ENCODE data around the gene RRN3.
"Not testable (repeated sequence)": the region's sequence is repeated elsewhere in the genome, so short reads cannot be mapped to it uniquely, and the experiment has no call there.

DNA sequence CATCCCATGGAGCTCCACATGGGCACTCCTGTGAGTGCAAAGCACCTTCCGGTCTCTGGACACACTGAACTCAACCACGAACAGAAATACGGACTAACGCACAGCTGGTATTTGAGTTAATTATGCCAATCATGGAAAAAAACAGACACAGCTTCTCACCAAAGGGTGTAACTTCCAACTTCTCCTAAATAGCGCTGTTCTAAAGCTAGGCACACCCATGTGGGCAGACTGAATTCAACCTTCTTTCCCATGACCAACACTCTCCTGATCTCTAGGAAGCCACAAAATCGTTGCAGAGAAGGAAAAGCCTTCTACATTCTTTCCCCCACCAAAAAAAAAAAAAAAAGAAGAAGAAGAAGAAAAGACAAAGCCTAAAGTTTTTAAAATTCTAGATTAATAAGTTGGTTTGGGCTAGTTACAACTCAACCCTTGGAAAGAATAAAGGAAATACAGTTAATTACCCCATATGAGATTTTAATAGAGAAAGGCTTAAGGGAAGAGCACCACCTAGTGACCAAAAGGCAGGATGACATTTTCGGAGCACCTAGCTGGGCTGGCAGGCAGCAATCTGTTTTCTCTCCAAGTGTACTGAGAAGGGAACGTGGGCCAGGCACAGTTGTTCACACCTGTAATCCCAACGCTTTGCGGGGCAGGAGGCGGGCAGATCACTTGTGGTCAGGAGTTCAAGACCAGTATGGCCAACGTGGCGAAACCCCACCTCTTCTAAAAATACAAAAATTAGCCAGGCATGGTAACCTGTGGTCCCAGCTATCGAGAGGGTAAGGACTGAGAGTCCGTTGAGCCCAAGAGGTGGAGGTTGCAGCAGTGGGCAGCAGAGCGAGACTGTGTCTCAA lies 21.9 kb downstream of the RRN3 start:
- TF ChIP-seq, protein P1, sequence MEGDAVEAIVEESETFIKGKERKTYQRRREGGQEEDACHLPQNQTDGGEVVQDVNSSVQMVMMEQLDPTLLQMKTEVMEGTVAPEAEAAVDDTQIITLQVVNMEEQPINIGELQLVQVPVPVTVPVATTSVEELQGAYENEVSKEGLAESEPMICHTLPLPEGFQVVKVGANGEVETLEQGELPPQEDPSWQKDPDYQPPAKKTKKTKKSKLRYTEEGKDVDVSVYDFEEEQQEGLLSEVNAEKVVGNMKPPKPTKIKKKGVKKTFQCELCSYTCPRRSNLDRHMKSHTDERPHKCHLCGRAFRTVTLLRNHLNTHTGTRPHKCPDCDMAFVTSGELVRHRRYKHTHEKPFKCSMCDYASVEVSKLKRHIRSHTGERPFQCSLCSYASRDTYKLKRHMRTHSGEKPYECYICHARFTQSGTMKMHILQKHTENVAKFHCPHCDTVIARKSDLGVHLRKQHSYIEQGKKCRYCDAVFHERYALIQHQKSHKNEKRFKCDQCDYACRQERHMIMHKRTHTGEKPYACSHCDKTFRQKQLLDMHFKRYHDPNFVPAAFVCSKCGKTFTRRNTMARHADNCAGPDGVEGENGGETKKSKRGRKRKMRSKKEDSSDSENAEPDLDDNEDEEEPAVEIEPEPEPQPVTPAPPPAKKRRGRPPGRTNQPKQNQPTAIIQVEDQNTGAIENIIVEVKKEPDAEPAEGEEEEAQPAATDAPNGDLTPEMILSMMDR (IDR thresholded peaks at IDR 0.05), result peak in 1 of 3 donors; percentile 13
- TF ChIP-seq POLR2AphosphoS5 (IDR thresholded peaks at IDR 0.05), result not testable (repeated sequence)
